Loucy (cell line): ENCODE data around the gene KIRREL3.

Experiments
- EZH2phosphoT487 ChIP-seq: fragments of 200-600 bp; IDR thresholded peaks from 2 replicates; pipeline ENCODE4 v1.6.1; 2018; ENCODE audit warnings: antibody characterized with exemption, mild to moderate bottlenecking, moderate library complexity, borderline replicate concordance
- TF ChIP-seq, protein P1 (sequence below): fragments of 200-600 bp; sonication (generic); conservative IDR thresholded peaks from 2 replicates; pipeline ENCODE4 v1.5.1; 2014; ENCODE audit warnings: mild to moderate bottlenecking, antibody characterized with exemption, low read length

DNA sequence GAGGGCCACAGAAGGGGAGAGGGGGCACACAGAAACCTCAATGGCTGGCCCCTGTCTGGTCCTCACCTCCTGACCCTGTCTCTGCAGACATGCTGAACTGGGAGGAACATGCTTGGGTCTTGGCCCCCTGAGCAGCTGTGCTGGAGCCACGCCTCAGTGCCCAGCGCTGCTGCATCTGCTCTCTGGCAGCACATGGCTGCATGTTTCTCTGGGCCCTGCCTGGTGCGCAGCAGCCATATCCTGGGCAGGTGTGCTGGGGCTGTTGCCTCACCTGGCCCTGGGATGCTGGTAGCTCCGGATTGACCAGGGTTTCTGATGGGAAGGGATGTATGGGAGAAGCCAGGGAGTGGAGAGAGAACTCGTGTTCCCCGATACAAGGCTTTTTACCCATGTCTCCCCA, 397.1 kb downstream of the KIRREL3 start:
- TF ChIP-seq, protein P1, sequence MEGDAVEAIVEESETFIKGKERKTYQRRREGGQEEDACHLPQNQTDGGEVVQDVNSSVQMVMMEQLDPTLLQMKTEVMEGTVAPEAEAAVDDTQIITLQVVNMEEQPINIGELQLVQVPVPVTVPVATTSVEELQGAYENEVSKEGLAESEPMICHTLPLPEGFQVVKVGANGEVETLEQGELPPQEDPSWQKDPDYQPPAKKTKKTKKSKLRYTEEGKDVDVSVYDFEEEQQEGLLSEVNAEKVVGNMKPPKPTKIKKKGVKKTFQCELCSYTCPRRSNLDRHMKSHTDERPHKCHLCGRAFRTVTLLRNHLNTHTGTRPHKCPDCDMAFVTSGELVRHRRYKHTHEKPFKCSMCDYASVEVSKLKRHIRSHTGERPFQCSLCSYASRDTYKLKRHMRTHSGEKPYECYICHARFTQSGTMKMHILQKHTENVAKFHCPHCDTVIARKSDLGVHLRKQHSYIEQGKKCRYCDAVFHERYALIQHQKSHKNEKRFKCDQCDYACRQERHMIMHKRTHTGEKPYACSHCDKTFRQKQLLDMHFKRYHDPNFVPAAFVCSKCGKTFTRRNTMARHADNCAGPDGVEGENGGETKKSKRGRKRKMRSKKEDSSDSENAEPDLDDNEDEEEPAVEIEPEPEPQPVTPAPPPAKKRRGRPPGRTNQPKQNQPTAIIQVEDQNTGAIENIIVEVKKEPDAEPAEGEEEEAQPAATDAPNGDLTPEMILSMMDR, result no peak
- TF ChIP-seq EZH2phosphoT487, result no peak
